GM12875 (cell line): ENCODE data around the gene SLCO3A1.
A peak's percentile ranks its signal among the peaks of the same experiment; 100 is the strongest.

Experiments used
- H3K4me3 ChIP-seq: one replicate; pipeline ENCODE4 v1.5.1; 2011; ENCODE audit warnings: low read depth, low read length, control low read depth
- TF ChIP-seq, protein P1 (sequence below): IDR thresholded peaks from 2 replicates; pipeline ENCODE4 v1.5.1; 2011; ENCODE audit warnings: low read depth, mild to moderate bottlenecking, control low read depth, inconsistent platforms, low read length, moderate library complexity, borderline replicate concordance; ENCODE audit not compliant: insufficient read depth

The SLCO3A1 gene

DNA sequence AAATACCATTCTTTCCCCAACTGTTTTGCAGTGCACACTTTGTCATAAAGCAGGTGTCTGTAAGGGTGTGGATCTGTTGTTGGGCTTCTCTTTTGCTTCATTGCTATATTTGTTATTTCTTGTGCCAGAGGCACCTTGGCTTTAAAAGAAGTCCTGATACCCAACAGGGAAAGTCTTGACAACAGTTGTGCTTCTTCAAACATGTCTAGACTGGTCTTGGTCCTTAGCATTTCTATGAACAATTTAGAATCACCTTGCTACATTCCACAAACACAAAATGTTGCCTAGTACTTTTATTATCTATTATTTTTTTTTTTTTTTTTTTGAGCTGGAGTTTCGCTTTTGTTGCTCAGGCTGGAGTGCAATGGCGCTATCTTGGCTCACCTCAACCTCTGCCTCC lies 233.7 kb downstream of the SLCO3A1 start:
- no peak overlapping the region for H3K4me3 ChIP-seq
- TF ChIP-seq, protein P1, sequence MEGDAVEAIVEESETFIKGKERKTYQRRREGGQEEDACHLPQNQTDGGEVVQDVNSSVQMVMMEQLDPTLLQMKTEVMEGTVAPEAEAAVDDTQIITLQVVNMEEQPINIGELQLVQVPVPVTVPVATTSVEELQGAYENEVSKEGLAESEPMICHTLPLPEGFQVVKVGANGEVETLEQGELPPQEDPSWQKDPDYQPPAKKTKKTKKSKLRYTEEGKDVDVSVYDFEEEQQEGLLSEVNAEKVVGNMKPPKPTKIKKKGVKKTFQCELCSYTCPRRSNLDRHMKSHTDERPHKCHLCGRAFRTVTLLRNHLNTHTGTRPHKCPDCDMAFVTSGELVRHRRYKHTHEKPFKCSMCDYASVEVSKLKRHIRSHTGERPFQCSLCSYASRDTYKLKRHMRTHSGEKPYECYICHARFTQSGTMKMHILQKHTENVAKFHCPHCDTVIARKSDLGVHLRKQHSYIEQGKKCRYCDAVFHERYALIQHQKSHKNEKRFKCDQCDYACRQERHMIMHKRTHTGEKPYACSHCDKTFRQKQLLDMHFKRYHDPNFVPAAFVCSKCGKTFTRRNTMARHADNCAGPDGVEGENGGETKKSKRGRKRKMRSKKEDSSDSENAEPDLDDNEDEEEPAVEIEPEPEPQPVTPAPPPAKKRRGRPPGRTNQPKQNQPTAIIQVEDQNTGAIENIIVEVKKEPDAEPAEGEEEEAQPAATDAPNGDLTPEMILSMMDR: no peak

GRCh38 chr15:92091155-92091734 lies 237.7 kb downstream of the SLCO3A1 start:
- TF ChIP-seq, protein P1: peak; percentile 69
- no peak overlapping the region for H3K4me3 ChIP-seq

DNA sequence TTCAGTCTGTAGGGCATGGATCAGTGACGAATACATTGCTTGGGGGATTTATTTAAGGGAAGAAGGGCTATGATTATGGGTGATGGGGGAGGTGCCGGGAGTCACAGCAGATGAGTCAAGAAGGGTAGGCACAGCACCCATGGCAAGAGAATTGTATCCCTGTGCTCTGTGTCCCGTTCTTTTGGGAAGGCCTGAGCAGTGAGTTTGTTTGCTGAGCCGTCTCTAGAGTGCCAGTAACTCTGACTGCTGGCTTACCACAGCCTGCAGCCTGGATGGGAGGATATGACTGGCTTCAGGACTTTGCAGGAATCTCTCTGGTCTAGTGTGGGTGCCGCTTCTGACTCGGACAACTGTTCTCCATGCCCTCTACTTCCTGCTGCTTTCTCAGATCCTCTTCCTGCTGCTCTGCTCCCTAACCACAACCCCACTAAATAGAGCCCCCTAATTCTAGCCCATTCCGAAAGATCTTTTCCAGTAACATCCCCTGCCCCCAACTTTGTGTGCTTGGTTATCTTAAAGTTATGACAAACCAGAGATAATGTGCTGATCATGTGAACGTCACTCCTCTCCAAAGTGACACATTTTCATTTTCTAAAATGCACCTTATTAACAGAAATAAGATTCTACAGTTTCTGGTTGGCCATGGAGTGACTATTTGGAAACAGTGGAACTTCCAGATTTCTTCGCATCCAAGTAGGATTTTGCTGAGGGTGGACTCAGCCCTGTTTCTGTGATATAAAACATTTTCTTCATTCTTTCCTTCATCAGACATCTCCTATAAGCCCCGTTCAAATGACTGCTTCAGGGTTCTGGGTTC lies 239.0 kb downstream of the SLCO3A1 start:
- TF ChIP-seq, protein P1: no peak
- H3K4me3 ChIP-seq: no peak overlapping the region

- TF ChIP-seq, protein P1: no peak
- H3K4me3 ChIP-seq: no peak overlapping the region
Observed at GRCh38 chr15:92095693-92096092, 242.2 kb downstream of the SLCO3A1 start.

- TF ChIP-seq, protein P1: peak; percentile 73
- no peak overlapping the region for H3K4me3 ChIP-seq
Observed at GRCh38 chr15:92097474-92098178, 244.1 kb downstream of the SLCO3A1 start.

- TF ChIP-seq, protein P1: no peak
- H3K4me3 ChIP-seq: no peak overlapping the region
Observed at GRCh38 chr15:92098869-92099268, 245.4 kb downstream of the SLCO3A1 start.
